T-helper 22 cell (primary cell): Measurements from ENCODE around the gene TMEM253.
A peak's percentile ranks its signal among the peaks of the same experiment; 100 is the strongest.

Experiments used
- DNase-seq: peaks from one replicate; pipeline ENCODE4 v3.0.0-alpha.2; 2020; ENCODE audit warnings: low read depth

TMEM253 gene

DNA sequence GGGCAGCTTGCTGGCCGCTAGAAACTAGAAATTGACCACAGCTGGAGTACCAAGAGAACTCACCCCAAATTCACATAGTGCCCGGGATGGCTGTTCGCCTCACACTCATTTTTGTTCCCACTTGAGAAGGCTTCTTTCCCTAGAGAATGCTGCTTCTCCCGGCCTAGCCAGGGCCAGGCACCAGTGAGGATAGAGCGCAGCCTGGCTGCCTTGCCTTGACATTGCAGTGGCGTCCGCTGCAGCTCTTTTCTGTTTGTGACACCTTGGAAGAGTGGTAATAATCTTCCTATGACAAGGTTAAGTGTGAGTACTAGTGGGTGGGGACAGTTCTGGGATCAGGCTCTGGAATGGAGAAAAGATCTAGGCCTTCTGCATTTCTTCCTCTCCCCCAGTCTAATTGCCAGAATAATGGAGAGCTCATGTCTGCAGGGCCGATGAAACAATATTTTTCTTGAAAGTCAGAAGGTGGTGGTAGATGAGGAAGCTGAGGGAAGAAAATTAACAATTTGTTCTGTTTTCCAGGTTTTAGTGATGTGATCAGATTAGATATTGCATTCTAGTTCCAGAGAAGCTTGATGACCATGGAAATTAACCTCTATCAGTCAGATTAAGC lies 3.7 kb downstream of the TMEM253 start:
- peak; percentile 38 for DNase-seq

GRCh38 chr14:21105095-21105494 lies 4.2 kb downstream of the TMEM253 start:
- no peak for DNase-seq

DNA sequence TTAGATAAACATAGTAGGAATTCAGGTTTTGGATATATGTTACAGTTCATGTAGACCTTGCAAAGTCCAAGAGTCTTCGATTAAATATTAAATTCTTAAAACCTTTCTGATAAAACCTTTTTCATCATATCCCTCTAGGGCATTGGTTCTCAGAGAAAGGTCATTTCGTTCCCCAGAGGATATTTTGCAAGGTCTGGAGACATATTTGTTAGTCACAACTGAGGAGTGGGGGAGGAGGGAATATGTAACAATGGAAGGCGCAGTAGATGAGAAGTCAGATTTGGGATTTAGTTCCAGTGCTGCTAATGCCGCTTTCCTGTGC lies 5.3 kb downstream of the TMEM253 start:
- no peak for DNase-seq

- DNase-seq: peak; percentile 50
These were observed 5.8 kb downstream of the TMEM253 start for GRCh38 chr14:21106498-21107282.

GRCh38 chr14:21107283-21107800 lies 6.5 kb downstream of the TMEM253 start:
- DNase-seq: no peak

GRCh38 chr14:21108791-21109190 lies 7.9 kb downstream of the TMEM253 start:
- no peak for DNase-seq

DNA sequence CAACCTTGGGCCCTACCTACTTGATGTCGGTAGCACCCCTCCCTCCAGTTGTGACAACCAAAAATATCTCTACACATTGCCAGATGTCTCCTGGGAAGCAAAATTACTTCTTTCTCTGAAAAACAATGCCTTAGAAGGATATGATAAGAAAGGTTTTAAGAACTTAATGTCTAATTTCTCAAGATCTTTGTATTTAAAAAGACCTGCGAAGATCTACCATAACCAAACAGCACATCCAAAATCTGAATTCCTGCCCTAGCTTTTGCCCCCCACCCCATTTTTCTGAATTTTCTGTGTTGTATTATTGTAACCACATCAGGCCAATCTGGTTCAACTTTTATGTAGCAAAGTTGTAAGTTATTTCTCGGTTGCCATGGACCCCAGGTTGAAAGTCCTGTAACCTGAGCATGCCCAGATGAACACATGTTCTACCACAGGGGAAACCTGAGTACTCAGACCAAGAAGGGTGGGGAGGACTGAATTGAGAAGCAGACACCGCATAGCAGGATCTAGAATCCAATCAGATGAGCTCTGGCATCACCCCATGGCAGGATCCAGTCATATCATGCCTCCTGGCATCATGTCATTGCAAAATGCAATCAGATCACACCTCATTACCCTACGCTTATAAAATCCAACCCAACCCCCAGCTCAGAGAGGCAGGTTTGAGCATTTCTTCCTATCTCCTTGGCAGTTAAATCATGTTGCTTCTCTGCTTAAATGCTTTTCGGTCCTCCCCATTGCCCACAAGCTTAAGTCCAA lies 8.7 kb downstream of the TMEM253 start:
- no peak for DNase-seq

- no peak for DNase-seq
These were observed 11.4 kb downstream of the TMEM253 start for GRCh38 chr14:21112255-21112654.

DNA sequence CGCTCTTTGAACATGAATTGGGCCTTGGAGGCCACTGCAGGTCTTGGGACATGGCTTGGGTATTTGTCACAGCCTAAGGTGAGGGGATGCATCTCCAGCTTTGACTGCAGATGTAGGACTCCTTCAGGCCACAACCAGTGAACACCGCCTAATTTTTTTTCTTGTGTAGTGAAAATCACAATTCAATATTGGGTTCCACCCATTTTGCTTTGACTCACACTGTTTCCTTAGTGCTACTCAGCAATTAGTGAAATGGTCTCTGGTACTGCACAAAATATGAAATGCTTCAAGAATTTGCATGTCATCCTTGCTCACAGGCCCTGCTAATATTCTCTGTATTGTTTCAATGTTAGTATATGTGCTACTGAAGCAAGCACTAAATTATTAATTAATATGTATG lies 12.5 kb downstream of the TMEM253 start:
- no peak for DNase-seq

DNA sequence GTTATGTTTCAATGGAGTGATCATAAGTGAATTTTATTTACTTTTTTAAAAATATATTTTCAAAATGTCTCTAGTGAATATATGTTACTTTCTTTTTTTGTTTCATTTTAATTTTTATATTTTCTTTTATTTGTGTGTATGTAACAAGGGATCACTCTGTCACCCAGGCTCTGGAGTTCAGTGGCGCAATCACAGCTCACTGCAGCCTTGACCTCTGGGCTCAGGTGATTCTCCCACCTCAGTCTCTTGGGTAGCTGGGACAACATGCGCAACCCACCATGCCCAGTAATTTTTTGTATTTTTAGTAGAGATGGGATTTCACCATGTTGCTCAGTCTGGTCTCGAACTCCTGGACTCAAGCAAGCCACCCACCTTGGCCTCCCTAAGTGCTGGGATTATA lies 18.1 kb downstream of the TMEM253 start:
- no peak for DNase-seq

DNA sequence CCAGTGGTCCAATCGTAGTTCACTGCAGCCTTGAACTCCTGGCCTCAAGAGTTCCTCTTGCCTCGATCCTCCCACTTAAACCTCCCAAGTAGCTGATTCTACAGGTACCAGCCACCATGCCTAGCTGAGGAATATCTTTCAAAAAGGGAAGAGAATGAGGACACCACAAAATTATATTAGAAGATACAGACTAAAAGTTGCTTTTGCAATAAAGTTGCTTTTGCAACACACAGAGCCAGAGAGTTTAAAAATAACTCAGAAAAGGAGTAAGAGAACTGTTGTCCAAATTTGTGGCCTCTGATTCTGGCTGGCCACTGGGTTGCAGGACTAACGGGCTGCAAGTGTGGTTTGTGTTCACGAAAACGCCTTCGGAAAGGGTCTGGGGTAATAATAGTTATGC lies 19.8 kb downstream of the TMEM253 start:
- DNase-seq: no peak

DNA sequence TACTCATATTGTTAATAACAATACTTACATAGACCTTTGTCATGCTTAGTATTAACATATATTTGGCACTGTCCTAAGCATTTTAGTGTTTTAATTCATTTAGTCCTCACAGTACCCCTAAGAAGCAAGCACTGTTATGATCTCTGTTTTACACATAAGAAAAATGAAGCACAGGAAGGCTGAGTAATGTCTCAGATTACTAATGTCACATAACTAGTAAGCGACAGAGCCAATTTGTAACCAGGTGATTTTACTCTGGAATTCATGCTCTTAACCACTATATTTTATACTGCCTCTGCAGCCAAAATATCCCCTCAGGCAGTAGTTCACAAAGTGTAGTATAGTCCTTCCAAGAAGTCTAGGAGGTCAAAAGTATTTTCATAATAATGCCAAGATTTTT lies 20.3 kb downstream of the TMEM253 start:
- no peak for DNase-seq

DNA sequence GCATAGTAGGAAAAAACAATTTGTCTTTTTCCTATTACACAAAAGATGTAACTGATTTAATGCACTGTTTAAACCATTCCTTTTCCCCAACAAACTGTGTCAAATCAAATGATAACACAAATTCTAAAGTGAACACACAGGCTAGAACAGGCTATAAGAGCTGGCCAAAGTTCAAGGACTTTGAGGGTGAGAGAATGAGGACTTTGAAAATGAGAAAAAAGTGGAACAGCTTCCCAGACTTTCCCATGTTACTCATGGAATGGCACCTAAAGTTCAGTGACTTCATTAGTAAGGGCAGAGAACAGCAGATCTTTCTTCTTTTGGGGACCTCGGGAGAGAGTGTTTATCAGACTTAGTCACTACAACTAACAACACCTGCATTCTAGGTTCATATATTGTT lies 22.6 kb downstream of the TMEM253 start:
- DNase-seq: no peak

DNA sequence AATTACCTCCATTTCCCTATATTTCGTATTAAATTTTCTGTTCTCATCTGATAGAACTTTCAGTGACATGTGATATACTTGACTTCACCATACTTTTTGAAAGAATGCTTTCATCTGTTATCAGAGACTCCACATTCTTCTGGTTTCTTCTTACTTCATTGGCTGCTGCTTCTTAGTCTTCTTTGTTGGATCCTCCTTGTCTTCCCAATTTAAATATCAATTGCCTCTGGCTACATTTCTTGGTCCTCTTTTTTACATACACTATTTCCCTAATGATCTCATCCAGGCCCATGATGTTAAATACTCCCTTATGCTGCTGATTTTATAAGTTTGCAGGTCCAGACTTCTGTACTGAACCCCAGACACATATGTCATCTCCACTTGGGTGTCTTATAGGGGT lies 33.0 kb downstream of the TMEM253 start:
- DNase-seq: no peak

- no peak for DNase-seq
These were observed 35.2 kb downstream of the TMEM253 start for GRCh38 chr14:21136024-21136423.

DNA sequence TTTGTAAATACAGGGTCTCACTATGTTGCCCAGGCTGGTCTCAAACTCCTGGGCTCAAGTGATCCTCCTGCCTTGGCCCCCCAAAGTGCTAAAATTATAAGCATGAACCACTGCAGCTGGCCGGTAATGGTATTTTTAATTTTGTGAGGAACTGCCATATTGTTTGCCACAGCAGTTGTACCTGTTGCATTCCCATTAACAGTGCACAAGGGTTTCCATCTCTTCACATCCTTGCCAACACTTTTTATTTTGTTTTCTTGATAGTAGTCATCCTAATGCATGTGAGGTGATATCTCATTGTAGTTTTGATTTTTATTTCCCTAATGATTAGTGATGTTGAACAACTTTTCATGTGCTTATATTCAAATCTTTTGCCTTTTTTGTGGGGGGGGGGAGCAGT lies 41.5 kb downstream of the TMEM253 start:
- no peak for DNase-seq

- DNase-seq: no peak
These were observed 44.6 kb downstream of the TMEM253 start for GRCh38 chr14:21145437-21145836.

- no peak for DNase-seq
These were observed 48.9 kb downstream of the TMEM253 start for GRCh38 chr14:21149641-21150367.
